Measurements from ENCODE around the gene KIF26B.
"Not testable (repeated sequence)": the region's sequence is repeated elsewhere in the genome, so short reads cannot be mapped to it uniquely, and the experiment has no call there.

- TF ChIP-seq, protein P1, sequence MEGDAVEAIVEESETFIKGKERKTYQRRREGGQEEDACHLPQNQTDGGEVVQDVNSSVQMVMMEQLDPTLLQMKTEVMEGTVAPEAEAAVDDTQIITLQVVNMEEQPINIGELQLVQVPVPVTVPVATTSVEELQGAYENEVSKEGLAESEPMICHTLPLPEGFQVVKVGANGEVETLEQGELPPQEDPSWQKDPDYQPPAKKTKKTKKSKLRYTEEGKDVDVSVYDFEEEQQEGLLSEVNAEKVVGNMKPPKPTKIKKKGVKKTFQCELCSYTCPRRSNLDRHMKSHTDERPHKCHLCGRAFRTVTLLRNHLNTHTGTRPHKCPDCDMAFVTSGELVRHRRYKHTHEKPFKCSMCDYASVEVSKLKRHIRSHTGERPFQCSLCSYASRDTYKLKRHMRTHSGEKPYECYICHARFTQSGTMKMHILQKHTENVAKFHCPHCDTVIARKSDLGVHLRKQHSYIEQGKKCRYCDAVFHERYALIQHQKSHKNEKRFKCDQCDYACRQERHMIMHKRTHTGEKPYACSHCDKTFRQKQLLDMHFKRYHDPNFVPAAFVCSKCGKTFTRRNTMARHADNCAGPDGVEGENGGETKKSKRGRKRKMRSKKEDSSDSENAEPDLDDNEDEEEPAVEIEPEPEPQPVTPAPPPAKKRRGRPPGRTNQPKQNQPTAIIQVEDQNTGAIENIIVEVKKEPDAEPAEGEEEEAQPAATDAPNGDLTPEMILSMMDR (IDR thresholded peaks at IDR 0.05; ENCODE audit: low read length), result not testable (repeated sequence)
- TF ChIP-seq EZH2 (IDR thresholded peaks at IDR 0.05; ENCODE audit: borderline replicate concordance, low read length), result not testable (repeated sequence)
Measured at GRCh38 chr1:245130281-245131025, 24.3 kb upstream of the KIF26B start.
